ENCODE measurements around the gene LONP2. TPM values are rescaled to one million over a fixed set of nuclear protein-coding genes. Genes with fewer than 3 reads are reported as not detected.

The LONP2 gene
- total RNA-seq, 1 experiment from 2014 or later: 46.8 TPM

DNA sequence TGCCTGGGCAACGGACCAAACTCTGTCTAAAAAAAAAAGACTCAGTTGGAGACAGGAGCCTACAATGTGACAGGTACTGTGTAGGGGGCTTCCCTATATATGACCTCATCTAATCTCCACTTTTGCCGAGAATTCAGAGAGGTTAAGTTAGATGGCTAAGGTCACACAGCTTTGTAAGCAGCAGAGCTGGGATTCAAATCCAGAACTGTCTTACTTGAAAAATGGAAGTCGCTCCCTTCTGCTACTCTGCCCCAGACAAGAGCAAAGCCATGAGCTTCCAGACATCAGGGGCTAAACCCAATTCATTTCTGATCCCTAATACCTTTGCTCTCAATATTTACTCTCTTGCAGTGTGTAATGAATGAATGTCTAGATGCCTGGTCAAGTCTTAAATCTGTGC, 46.8 kb upstream of the LONP2 start:
- DNase-seq (ENCODE audit: low read depth, low spot score) (no peak), ATAC-seq (no peak)
- H2AFZ ChIP-seq (ENCODE audit: low read depth, low read length, poor library complexity, severe bottlenecking): no peak overlapping the region
- ChIA-PET RAD21 (ENCODE audit: low non-redundant PET in 1 of 2, low total read pairs in 2 of 2, uncharacterized antibody in 2 of 2, unreplicated experiment in 2 of 2) (no interaction called here), POLR2A (no interaction called here), CTCF (no interaction called here)
- H3K9me3 ChIP-seq (ENCODE audit: control insufficient read depth in 1 of 2, insufficient read depth in 1 of 2, low read depth in 1 of 2, low read length in 2 of 2): no peaks in the 10 kb centered on the region
- no peak overlapping the region for H3K27ac ChIP-seq (ENCODE audit: low read depth, low read length)
- H3K4me1 ChIP-seq (ENCODE audit: control insufficient read depth in 1 of 2, insufficient read depth in 2 of 2, low read length in 2 of 2): no peaks in the 10 kb centered on the region
- intact Hi-C loops (cut with micrococcal nuclease): no loop called here
- no peak overlapping the region for H3K4me2 ChIP-seq (ENCODE audit: low read length)
- BruUV-seq (replicated peaks): no TSS peak
- no peaks in the 10 kb centered on the region for H4K20me1 ChIP-seq (ENCODE audit: insufficient read depth)
- no peaks in the 10 kb centered on the region for H3K79me2 ChIP-seq (ENCODE audit: insufficient read depth, low read length)
- no peak overlapping the region for H3K4me3 ChIP-seq (replicated peaks in 1 of 2; ENCODE audit: low read depth in 1 of 2, low read length in 2 of 2)
- no peaks in the 10 kb centered on the region for H3K36me3 ChIP-seq (ENCODE audit: control insufficient read depth in 1 of 2, insufficient read depth in 2 of 2, low read length in 2 of 2)
- H3K9ac ChIP-seq (ENCODE audit: low read length): no peak overlapping the region
- no peak for TF ChIP-seq RAD21 (IDR thresholded peaks at IDR 0.05; ENCODE audit: low read depth)
- H3K9me2 ChIP-seq (ENCODE audit: insufficient read depth): no peaks in the 10 kb centered on the region
- H3K27me3 ChIP-seq (ENCODE audit: insufficient read depth, low read length): no peaks in the 10 kb centered on the region

DNA sequence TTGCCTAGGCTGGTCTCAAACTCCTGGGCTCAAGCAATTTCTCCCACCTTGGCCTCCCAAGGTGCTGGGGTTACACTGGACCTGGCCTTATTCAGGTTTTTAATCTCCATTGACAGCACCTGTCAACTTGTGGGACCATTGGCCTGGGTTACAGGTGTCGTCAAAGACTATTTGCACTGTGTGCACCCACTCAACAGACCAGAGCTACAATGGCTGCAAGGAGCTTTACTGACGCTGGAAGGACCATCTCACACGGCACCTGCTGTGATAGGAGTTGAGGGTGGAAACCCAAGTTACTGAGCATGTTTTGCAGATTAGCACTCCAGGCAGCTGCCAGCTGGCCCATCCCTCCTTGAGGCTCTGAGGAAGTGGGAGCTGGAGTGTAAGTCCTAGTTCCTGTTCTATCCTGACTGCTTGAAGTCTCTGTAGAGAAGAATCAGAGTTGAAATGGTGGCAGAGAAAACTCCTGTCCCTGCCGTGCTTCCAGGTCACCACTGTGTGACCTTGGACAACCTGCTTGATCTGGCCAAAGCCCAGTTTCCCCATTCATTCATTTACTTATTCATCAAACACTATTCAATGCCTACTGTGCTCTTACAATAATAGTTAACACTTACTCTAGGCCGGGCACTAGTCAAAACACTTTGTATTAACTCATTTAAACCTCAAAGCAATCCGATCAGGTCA, 42.4 kb upstream of the LONP2 start:
- no peaks in the 10 kb centered on the region for H3K36me3 ChIP-seq (ENCODE audit: control insufficient read depth in 1 of 2, insufficient read depth in 2 of 2, low read length in 2 of 2)
- no peak overlapping the region for H2AFZ ChIP-seq (ENCODE audit: low read depth, low read length, poor library complexity, severe bottlenecking)
- no peak overlapping the region for H3K27ac ChIP-seq (ENCODE audit: low read depth, low read length)
- no peaks in the 10 kb centered on the region for H3K9me3 ChIP-seq (ENCODE audit: control insufficient read depth in 1 of 2, insufficient read depth in 1 of 2, low read depth in 1 of 2, low read length in 2 of 2)
- no peaks in the 10 kb centered on the region for H3K27me3 ChIP-seq (ENCODE audit: insufficient read depth, low read length)
- ATAC-seq (no peak), DNase-seq (ENCODE audit: low read depth, low spot score) (no peak)
- H3K79me2 ChIP-seq (ENCODE audit: insufficient read depth, low read length): no peaks in the 10 kb centered on the region
- H3K4me1 ChIP-seq (ENCODE audit: control insufficient read depth in 1 of 2, insufficient read depth in 2 of 2, low read length in 2 of 2): peaks cover 0 to 3% of the 10 kb centered on the region in 2 experiments; a peak in 1 of 4 replicates
- H3K9ac ChIP-seq (ENCODE audit: low read length): no peak overlapping the region
- no TSS peak for BruUV-seq (replicated peaks)
- no peak overlapping the region for H3K4me3 ChIP-seq (replicated peaks in 1 of 2; ENCODE audit: low read depth in 1 of 2, low read length in 2 of 2)
- ChIA-PET POLR2A (no interaction called here), CTCF (no interaction called here), RAD21 (ENCODE audit: low non-redundant PET in 1 of 2, low total read pairs in 2 of 2, uncharacterized antibody in 2 of 2, unreplicated experiment in 2 of 2) (no interaction called here)
- intact Hi-C loops (cut with micrococcal nuclease): no loop called here
- H3K4me2 ChIP-seq (ENCODE audit: low read length): no peak overlapping the region
- no peaks in the 10 kb centered on the region for H4K20me1 ChIP-seq (ENCODE audit: insufficient read depth)
- no peaks in the 10 kb centered on the region for H3K9me2 ChIP-seq (ENCODE audit: insufficient read depth)
- TF ChIP-seq FOSL1 (IDR thresholded peaks at IDR 0.05; ENCODE audit: low read depth) (no peak), RAD21 (IDR thresholded peaks at IDR 0.05; ENCODE audit: low read depth) (no peak), YY1 (IDR thresholded peaks at IDR 0.05; ENCODE audit: extremely low read depth, insufficient replicate concordance, low read depth, low read length) (no peak), ATF3 (IDR thresholded peaks at IDR 0.05) (no peak), ZFX (IDR thresholded peaks at IDR 0.05) (no peak), EZH2 (IDR thresholded peaks at IDR 0.05) (no peak), SP1 (IDR thresholded peaks at IDR 0.05; ENCODE audit: low read depth) (no peak), SRF (IDR thresholded peaks at IDR 0.05; ENCODE audit: low read depth) (no peak), ELF1 (IDR thresholded peaks at IDR 0.05; ENCODE audit: borderline replicate concordance, low read depth) (no peak), POLR2AphosphoS5 (IDR thresholded peaks at IDR 0.05; ENCODE audit: low read depth, low read length) (no peak), CEBPB (IDR thresholded peaks at IDR 0.05; ENCODE audit: low read depth) (no peak), MAX (IDR thresholded peaks at IDR 0.05) (no peak), EZH2phosphoT487 (IDR thresholded peaks at IDR 0.05; ENCODE audit: borderline replicate concordance) (no peak), POLR2A (IDR thresholded peaks at IDR 0.05; ENCODE audit: borderline replicate concordance, extremely low read depth, insufficient read depth, insufficient read length) (no peak)
- TF ChIP-seq, protein P1, sequence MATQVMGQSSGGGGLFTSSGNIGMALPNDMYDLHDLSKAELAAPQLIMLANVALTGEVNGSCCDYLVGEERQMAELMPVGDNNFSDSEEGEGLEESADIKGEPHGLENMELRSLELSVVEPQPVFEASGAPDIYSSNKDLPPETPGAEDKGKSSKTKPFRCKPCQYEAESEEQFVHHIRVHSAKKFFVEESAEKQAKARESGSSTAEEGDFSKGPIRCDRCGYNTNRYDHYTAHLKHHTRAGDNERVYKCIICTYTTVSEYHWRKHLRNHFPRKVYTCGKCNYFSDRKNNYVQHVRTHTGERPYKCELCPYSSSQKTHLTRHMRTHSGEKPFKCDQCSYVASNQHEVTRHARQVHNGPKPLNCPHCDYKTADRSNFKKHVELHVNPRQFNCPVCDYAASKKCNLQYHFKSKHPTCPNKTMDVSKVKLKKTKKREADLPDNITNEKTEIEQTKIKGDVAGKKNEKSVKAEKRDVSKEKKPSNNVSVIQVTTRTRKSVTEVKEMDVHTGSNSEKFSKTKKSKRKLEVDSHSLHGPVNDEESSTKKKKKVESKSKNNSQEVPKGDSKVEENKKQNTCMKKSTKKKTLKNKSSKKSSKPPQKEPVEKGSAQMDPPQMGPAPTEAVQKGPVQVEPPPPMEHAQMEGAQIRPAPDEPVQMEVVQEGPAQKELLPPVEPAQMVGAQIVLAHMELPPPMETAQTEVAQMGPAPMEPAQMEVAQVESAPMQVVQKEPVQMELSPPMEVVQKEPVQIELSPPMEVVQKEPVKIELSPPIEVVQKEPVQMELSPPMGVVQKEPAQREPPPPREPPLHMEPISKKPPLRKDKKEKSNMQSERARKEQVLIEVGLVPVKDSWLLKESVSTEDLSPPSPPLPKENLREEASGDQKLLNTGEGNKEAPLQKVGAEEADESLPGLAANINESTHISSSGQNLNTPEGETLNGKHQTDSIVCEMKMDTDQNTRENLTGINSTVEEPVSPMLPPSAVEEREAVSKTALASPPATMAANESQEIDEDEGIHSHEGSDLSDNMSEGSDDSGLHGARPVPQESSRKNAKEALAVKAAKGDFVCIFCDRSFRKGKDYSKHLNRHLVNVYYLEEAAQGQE (IDR thresholded peaks at IDR 0.05; ENCODE audit: low read depth): no peak
- TF ChIP-seq, protein P2, sequence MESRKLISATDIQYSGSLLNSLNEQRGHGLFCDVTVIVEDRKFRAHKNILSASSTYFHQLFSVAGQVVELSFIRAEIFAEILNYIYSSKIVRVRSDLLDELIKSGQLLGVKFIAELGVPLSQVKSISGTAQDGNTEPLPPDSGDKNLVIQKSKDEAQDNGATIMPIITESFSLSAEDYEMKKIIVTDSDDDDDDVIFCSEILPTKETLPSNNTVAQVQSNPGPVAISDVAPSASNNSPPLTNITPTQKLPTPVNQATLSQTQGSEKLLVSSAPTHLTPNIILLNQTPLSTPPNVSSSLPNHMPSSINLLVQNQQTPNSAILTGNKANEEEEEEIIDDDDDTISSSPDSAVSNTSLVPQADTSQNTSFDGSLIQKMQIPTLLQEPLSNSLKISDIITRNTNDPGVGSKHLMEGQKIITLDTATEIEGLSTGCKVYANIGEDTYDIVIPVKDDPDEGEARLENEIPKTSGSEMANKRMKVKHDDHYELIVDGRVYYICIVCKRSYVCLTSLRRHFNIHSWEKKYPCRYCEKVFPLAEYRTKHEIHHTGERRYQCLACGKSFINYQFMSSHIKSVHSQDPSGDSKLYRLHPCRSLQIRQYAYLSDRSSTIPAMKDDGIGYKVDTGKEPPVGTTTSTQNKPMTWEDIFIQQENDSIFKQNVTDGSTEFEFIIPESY (IDR thresholded peaks at IDR 0.05; ENCODE audit: extremely low read depth, insufficient replicate concordance, low read length): no peak

Measured in HCT116 (cell line).